Cerebellar nuclear complex (tissue), 1 donor: Measurements from ENCODE around the gene INPP5E.

Experiments
- DNase-seq, 2 experiments: peaks; one replicate each; lab custom pipeline; 2025; lab: John Stamatoyannopoulos, UW

INPP5E gene

GRCh38 chr9:136387217-136387616, 52.4 kb downstream of the INPP5E start:
- no peak for DNase-seq

- DNase-seq = no peak
Observed at GRCh38 chr9:136386018-136386417, 53.6 kb downstream of the INPP5E start.

- DNase-seq = no peak
Observed at GRCh38 chr9:136385015-136385414, 54.6 kb downstream of the INPP5E start.

GRCh38 chr9:136383436-136383835, 56.2 kb downstream of the INPP5E start:
- DNase-seq = no peak

- no peak for DNase-seq
Observed at GRCh38 chr9:136381966-136382513, 57.6 kb downstream of the INPP5E start.

GRCh38 chr9:136381311-136381710, 58.3 kb downstream of the INPP5E start:
- DNase-seq = no peak

GRCh38 chr9:136380381-136380780, 59.3 kb downstream of the INPP5E start:
- DNase-seq = no peak

- no peak for DNase-seq
Observed at GRCh38 chr9:136379891-136380290, 59.8 kb downstream of the INPP5E start.

GRCh38 chr9:136379401-136379800, 60.2 kb downstream of the INPP5E start:
- DNase-seq = no peak

GRCh38 chr9:136379003-136379287, 60.7 kb downstream of the INPP5E start:
- DNase-seq = no peak
